Stomach smooth muscle (tissue), 2 donors: ENCODE data around the gene HIGD1B.

Experiments
- H3K27ac ChIP-seq: one replicate; pipeline ENCODE4 v1.7.0; 2013; ENCODE audit warnings: mild to moderate bottlenecking, low read length, inconsistent platforms
- H3K27me3 ChIP-seq, 2 donors: one replicate each; pipeline ENCODE4 v1.7.0; 2013; ENCODE audit warnings: low read length in 2 of 2; ENCODE audit not compliant: insufficient read depth in 2 of 2, control insufficient read depth in 1 of 2
- H3K36me3 ChIP-seq, 2 donors: one replicate each; pipeline ENCODE4 v1.7.0; 2013; ENCODE audit warnings: low read length in 2 of 2; ENCODE audit not compliant: control insufficient read depth in 2 of 2, insufficient read depth in 2 of 2
- H3K4me1 ChIP-seq: one replicate; pipeline ENCODE4 v1.7.0; 2013; ENCODE audit warnings: low read length; ENCODE audit not compliant: control insufficient read depth, insufficient read depth
- H3K4me3 ChIP-seq, 2 donors: one replicate each; pipeline ENCODE4 v1.7.0; 2013; ENCODE audit warnings: low read length in 2 of 2
- H3K9ac ChIP-seq, 2 donors: one replicate each; pipeline ENCODE4 v1.7.0; 2013; ENCODE audit warnings: low read length in 2 of 2, mild to moderate bottlenecking in 1 of 2
- H3K9me3 ChIP-seq, 2 donors: one replicate each; pipeline ENCODE4 v1.7.0; 2013; ENCODE audit warnings: low read length in 2 of 2; ENCODE audit not compliant: control insufficient read depth in 2 of 2
- donor health status: healthy.
- donor health status: Pancreatic carcinoma.

HIGD1B gene

DNA sequence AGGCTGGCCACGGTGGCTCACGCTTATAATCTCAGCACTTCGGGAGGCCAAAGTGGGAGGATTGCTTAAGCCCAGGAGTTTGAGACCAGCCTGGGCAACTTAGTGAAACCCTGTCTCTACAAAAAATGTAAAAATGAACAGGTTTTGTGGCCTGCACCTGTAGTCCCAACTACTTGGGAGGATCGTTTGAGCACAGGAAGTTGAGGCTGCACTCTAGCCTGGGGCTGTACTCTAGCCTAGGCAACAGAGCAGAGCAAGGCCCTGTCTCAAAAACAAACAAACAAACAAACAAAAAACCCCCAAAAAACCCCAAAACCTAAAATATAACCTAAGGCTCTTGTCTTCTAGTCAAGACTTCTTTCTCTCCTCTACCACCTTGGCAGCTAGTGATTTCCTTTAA, 7.4 kb upstream of the HIGD1B start:
- Histone ChIP-seq H3K27ac (no peak overlapping the region), H3K4me1 (peaks cover 22% of the 10 kb centered on the region), H3K9ac (no peak overlapping the region), H3K9me3 (no peaks in the 10 kb centered on the region), H3K36me3 (no peaks in the 10 kb centered on the region), H3K27me3 (no peaks in the 10 kb centered on the region), H3K4me3 (no peak overlapping the region)

DNA sequence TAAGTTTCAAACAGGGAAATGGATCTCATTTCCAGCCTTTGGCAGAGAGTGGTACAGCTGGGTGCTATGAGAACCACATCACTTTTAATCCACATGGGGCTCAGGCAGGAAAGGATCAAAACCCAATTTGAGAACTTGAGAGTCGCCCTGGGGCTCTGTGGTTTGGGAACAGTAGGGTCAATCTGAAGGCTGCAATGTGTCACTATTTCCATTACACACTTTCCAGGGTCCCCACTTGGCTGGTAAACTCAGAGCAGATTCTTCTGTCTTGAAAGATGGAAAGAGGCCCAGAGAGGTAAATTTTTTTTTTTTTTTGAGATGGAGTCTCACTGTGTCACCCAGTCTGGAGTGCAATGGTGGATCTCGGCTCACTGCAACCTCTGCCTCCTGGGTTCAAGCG, 6.7 kb upstream of the HIGD1B start:
- no peak overlapping the region for H3K4me3 ChIP-seq
- H3K9me3 ChIP-seq = no peaks in the 10 kb centered on the region
- H3K4me1 ChIP-seq = peaks cover 22% of the 10 kb centered on the region
- no peak overlapping the region for H3K9ac ChIP-seq
- H3K27ac ChIP-seq = no peak overlapping the region
- H3K36me3 ChIP-seq = no peaks in the 10 kb centered on the region
- no peaks in the 10 kb centered on the region for H3K27me3 ChIP-seq

DNA sequence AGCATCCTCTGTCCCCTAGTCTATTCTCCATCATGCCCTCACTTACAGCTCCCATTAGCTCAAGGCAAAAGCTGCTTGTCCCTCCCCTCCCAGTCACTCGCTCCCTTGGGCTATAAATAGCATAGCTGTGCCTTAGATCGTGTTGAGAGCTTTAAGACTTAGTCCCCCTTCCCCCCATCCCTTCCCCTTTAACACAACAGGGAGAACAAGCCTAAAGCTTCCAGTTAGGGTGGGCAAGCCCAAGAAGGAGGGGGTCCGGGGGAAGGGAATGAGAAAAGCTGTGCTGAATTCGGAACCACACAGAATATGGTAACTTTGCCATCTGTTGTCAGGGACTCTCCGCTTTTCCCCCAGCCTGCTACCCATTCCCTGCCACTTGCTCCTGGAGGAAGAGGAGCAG, 4.9 kb upstream of the HIGD1B start:
- peak overlapping the region; percentile 21 to 40 for H3K4me3 ChIP-seq
- H3K9ac ChIP-seq = peak overlapping the region in 1 of 2 donors; percentile 6
- no peaks in the 10 kb centered on the region for H3K9me3 ChIP-seq
- no peaks in the 10 kb centered on the region for H3K36me3 ChIP-seq
- H3K4me1 ChIP-seq = peaks cover 22% of the 10 kb centered on the region
- H3K27me3 ChIP-seq = no peaks in the 10 kb centered on the region
- no peak overlapping the region for H3K27ac ChIP-seq

DNA sequence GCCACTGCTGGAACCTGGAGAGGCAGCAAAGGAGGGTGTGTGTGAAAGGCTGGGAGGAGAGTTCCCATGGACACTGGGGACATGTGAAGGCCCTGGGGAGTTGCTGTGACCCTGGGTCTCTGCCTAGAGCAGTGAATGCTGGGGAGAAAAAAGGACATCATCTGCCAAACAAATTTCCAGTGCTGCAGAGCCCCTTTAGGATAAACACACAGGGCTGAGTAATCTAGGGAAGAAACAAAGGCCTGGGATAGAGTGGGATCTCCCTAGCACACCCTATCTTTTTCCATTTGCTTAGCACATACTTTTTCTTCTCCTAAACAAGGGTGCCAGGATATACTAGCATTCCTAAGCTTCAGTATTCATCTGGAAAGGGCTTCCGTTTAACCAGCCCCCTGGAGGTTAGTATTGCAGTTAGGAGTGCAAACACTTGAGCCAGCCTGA, 3.3 kb upstream of the HIGD1B start:
- peak overlapping the region; percentile 58 for H3K27ac ChIP-seq
- H3K4me3 ChIP-seq = no peak overlapping the region
- no peaks in the 10 kb centered on the region for H3K27me3 ChIP-seq
- no peaks in the 10 kb centered on the region for H3K36me3 ChIP-seq
- no peak overlapping the region for H3K9ac ChIP-seq
- no peaks in the 10 kb centered on the region for H3K9me3 ChIP-seq
- H3K4me1 ChIP-seq = peaks cover 22% of the 10 kb centered on the region

DNA sequence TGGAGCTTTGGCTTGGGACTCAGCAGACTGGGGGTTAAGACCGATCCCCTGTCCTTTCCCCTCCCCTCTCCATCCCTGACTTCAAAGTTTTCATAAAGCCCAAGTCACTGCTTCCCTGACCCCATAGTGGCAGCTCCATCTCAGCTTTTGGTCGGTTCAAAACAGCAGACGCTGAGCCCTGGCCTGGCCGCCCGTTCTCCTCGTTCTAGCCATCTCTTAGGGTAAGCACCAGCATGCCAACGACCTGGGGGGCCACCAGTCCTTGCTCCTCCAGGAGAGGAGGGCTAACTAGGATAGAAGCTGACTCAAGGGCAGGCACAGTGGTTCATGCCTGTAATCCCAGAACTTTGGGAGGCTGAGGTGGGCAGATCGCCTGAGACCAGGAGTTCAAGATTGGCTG, 1.5 kb upstream of the HIGD1B start:
- Histone ChIP-seq H3K27ac (no peak overlapping the region), H3K4me1 (peaks cover 18% of the 10 kb centered on the region), H3K27me3 (no peaks in the 10 kb centered on the region), H3K36me3 (peaks cover 8 to 12% of the 10 kb centered on the region in 2 donors), H3K9me3 (no peaks in the 10 kb centered on the region), H3K4me3 (no peak overlapping the region), H3K9ac (no peak overlapping the region)

DNA sequence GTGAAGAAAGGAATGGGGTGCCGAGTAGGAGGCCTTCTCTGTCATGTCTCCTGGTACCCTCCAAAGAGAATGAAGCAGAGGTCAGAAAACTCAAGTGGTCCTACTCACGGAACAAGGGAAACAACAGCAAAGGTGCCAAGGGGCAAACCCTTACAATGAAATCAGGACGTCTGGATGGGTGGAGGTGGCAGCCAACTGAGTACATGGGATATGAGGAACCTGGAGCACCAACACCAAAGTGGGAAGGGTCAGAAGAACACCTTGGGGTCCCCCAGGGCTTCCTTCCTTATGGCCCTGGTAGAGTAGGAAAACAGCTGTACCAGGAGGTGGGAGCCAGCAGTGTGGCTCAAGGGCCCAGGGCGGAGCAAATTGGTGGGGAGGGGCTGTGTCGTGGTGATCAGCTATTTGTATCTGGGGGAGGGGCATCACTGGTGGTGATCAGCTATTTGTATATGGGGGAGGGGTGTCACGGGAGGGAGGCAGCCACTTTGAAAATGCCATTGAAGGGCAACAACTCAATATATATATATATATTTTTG, 643 bp downstream of the HIGD1B start:
- Histone ChIP-seq H3K9ac (no peak overlapping the region), H3K27me3 (no peaks in the 10 kb centered on the region), H3K4me1 (peaks cover 10% of the 10 kb centered on the region), H3K4me3 (no peak overlapping the region), H3K9me3 (no peaks in the 10 kb centered on the region), H3K27ac (no peak overlapping the region), H3K36me3 (peaks cover 21 to 26% of the 10 kb centered on the region in 2 donors)

DNA sequence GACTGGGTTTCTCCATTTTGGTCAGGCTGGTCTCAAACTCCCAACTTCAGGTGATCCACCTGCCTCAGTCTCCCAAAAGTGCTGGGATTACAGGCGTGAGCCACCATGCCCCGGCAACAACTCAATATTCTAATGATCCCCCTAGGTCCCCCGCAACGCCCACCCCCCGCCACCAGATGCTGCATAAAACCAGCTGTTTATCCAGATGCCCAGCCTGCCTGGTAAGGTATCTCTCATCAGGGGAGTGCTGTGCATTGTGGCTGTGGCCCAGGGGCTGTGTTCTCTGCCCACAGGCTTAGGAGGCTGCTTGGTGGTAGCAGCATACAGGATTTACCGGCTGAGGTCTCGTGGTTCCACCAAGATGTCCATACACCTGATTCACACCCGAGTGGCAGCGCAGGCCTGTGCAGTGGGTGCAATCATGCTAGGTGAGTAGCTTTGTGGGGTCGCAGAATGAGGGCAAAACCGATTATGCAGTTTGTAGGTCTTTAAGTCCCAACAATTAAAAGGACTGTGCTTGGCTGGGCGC, 1.3 kb downstream of the HIGD1B start:
- Histone ChIP-seq H3K27ac (no peak overlapping the region), H3K4me3 (no peak overlapping the region), H3K4me1 (peaks cover 9% of the 10 kb centered on the region), H3K36me3 (peaks cover 26 to 33% of the 10 kb centered on the region in 2 donors), H3K9ac (no peak overlapping the region), H3K27me3 (no peaks in the 10 kb centered on the region), H3K9me3 (no peaks in the 10 kb centered on the region)

DNA sequence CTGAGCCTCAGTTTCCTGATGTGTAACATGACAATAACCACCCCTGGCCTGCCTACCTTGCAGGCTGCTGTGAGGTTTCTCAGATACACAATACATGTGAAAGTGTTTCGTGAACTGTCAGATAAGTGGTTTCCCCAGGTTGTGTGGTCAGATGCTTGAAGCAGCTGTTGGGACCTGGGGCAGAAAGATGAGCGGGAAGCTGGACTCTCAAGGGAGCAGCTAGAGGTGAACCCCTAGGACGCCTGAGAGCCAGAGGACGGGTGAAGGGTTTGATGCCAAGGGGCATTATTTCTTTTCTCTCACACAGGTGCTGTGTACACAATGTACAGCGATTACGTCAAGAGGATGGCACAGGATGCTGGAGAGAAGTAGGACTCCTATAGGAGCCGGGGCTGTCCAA, 2.3 kb downstream of the HIGD1B start:
- no peaks in the 10 kb centered on the region for H3K9me3 ChIP-seq
- no peak overlapping the region for H3K27ac ChIP-seq
- H3K36me3 ChIP-seq = peaks cover 36 to 43% of the 10 kb centered on the region in 2 donors

DNA sequence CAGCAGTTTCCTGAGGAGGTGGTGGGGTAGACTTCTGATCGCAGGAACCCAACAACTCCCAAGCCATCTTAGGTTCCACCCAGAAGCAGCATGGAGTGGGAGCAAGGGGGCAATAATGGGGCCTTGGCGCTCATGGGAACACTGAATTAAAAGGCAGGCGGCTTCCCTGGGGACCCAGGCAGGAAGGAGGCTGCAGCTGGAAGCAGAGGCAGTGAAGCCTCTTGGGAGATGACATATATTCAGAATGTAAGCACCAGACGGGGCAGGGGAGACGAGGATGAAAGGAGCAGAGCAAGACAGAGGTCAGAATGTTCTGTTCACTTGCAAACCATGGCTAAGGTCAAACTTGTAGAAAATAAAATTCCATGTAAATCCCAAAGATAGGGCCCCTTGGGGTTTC, 2.9 kb downstream of the HIGD1B start:
- H3K4me1 ChIP-seq = peaks cover 2% of the 10 kb centered on the region
- H3K9ac ChIP-seq = no peak overlapping the region
- H3K36me3 ChIP-seq = peaks cover 38 to 46% of the 10 kb centered on the region in 2 donors
- no peaks in the 10 kb centered on the region for H3K27me3 ChIP-seq
- no peak overlapping the region for H3K27ac ChIP-seq
- H3K9me3 ChIP-seq = no peaks in the 10 kb centered on the region
- no peak overlapping the region for H3K4me3 ChIP-seq

More for the DNA sequence above, 2.3 kb downstream of the HIGD1B start:
- Histone ChIP-seq H3K9ac (no peak overlapping the region), H3K4me3 (no peak overlapping the region), H3K4me1 (peaks cover 2% of the 10 kb centered on the region), H3K27me3 (no peaks in the 10 kb centered on the region)

DNA sequence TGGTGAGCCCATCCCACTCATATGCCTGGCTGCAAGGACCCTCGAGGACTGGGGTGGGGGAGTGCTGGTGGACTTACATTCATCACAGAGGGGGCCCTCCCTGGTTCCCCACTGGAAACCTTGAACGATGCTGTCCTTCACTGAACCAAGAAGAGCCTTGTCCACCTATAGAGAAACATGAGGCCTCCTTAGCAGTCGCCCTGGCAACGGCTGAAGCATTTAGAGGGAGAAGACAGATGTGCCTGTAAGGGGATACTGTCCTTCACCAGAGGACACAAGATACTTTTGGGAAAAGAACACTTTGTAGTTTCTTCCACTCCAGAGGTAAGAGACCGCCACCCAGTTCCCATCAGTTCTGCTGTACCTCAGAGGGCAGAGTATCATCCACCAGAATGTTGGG, 6.5 kb downstream of the HIGD1B start:
- Histone ChIP-seq H3K4me3 (no peak overlapping the region), H3K27ac (no peak overlapping the region), H3K9ac (no peak overlapping the region), H3K9me3 (no peaks in the 10 kb centered on the region), H3K27me3 (no peaks in the 10 kb centered on the region), H3K4me1 (peaks cover 2% of the 10 kb centered on the region), H3K36me3 (peaks cover 60 to 65% of the 10 kb centered on the region in 2 donors)

DNA sequence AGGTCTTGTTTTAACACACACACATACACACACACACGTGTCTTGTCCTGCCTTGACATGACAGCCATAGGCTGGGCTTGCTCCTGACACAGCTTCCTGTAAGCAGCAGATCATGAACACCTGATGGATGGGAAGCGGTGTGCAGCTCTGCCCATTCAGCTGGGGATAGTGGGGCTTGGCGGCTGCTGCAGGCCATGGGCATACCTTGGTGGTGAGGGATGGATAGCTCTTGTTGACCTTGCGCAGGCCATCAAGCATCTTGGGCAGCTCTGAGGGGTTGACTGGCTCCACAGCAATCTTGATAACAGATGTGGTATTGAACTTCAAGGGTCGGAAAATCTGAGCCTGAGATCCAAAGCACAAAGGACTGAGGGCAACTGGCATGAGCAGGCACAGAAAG, 12.0 kb downstream of the HIGD1B start:
- Histone ChIP-seq H3K36me3 (peaks cover 68% of the 10 kb centered on the region in 2 donors), H3K9ac (no peak overlapping the region), H3K4me3 (no peak overlapping the region), H3K27me3 (no peaks in the 10 kb centered on the region), H3K4me1 (peaks cover 2% of the 10 kb centered on the region), H3K27ac (no peak overlapping the region), H3K9me3 (no peaks in the 10 kb centered on the region)
